Psoas muscle (tissue), 8 donors: ENCODE results near the gene FAP. TPM values are rescaled to one million over a fixed set of nuclear protein-coding genes. Genes with fewer than 3 reads are reported as not detected.

Source experiments
- ATAC-seq, 4 donors: fragments of 200-7000 bp; cut with Tn5 transposase; one replicate each; pipeline ENCODE4 v1.9.1; 2020; ENCODE audit warnings: moderate library complexity in 3 of 4, mild to moderate bottlenecking in 2 of 4
- DNase-seq, 2 donors: peaks; one replicate each; pipeline ENCODE4 v3.0.0-alpha.2; 2020
- H3K27ac ChIP-seq: fragments of 200-600 bp; one replicate; pipeline ENCODE4 v1.8.0; 2022
- H3K27me3 ChIP-seq, 3 donors: fragments of 200-600 bp in 1 of 3; one replicate each; pipeline versions ENCODE4 v1.6.1 to v1.8.0; 2013 to 2022; ENCODE audit warnings: low read length in 2 of 3, mild to moderate bottlenecking in 2 of 3, moderate library complexity in 1 of 3; ENCODE audit not compliant: insufficient read depth in 3 of 3
- H3K36me3 ChIP-seq, 2 donors: fragments of 200-600 bp in 1 of 2; one replicate each; pipeline versions ENCODE4 v1.6.1 to v1.8.0; 2013 to 2022; ENCODE audit warnings: low read depth in 1 of 2, mild to moderate bottlenecking in 1 of 2, moderate library complexity in 1 of 2; ENCODE audit not compliant: insufficient read depth in 1 of 2
- H3K4me1 ChIP-seq: fragments of 200-600 bp; one replicate; pipeline ENCODE4 v1.8.0; 2022
- H3K4me3 ChIP-seq: fragments of 200-600 bp; one replicate; pipeline ENCODE4 v1.8.0; 2022; ENCODE audit warnings: mild to moderate bottlenecking
- H3K9me3 ChIP-seq: fragments of 200-600 bp; one replicate; pipeline ENCODE4 v1.8.0; 2022
- WGBS, 3 donors: extraction: QIAGEN DNeasy Blood & Tissue Kit; methylation state at CpG; one replicate each; pipeline versions ENCODE4 v1.1.6 to v1.1.7; 2013; 5-methylcytosine and 5-hydroxymethylcytosine counted together
- intact Hi-C, 2 donors: fragments of 100-400 bp; cut with DNase I; formaldehyde crosslinking; loops; one replicate each; pipeline versions ENCODE4 v1.11.0 to v1.14.2; 2022
- polyA plus RNA-seq, 3 donors: library from polyadenylated mRNA; stranded (reverse); fragments of 200-250 nt; gene quantifications; one replicate each; pipeline ENCODE4 v1.2.3, GENCODE V29; 2013
- total RNA-seq, 4 donors: library from RNA; stranded (reverse); fragmentation: NEBNext Ultra II Directional in 2 of 4; extraction: Animal tissue kit (Norgen Biotek cat#: 25700) in 2 of 4; gene quantifications; one replicate each; pipeline versions ENCODE4 v1.2.1 to v1.2.4, GENCODE V29; 2021 to 2023
- TF ChIP-seq, protein P1 (sequence below): fragments of 200-600 bp; IDR thresholded peaks from one replicate; pipeline ENCODE4 v1.8.0; 2022; ENCODE audit warnings: antibody characterized with exemption
- donor health status: healthy with polysubstance abuse.
- donor health status: DM: no; HTN: no; CAD: no; lungs with moderate emphysema.
- donor health status: Bipolar disorder and iron deficiency.
- donor health status: healthy.
- donor health status: DM: yes; HTN: yes; CAD: no.
- donor health status: DM: no; HTN: no; CAD: no.
- donor health status: DM: no; HTN: no; CAD: no.
- donor health status: DM: yes; HTN: yes; CAD: no.

The FAP gene
- total and polyA plus RNA-seq, 7 donors: 0.96 to 7.5 (median 1.6) TPM

GRCh38 chr2:162277381-162277780 lies 34.1 kb upstream of the FAP start:
- intact Hi-C loops: no loop called here
- H3K9me3 ChIP-seq: no peaks in the 10 kb centered on the region
- no peaks in the 10 kb centered on the region for H3K4me1 ChIP-seq
- 88 to 90% (median 89%) methylated on average over 4 of the region's 4 CpGs for WGBS, 3 donors
- H3K4me3 ChIP-seq: no peak overlapping the region
- no peaks in the 10 kb centered on the region for H3K27me3 ChIP-seq
- ATAC-seq (no peak), DNase-seq (no peak)
- TF ChIP-seq, protein P1, sequence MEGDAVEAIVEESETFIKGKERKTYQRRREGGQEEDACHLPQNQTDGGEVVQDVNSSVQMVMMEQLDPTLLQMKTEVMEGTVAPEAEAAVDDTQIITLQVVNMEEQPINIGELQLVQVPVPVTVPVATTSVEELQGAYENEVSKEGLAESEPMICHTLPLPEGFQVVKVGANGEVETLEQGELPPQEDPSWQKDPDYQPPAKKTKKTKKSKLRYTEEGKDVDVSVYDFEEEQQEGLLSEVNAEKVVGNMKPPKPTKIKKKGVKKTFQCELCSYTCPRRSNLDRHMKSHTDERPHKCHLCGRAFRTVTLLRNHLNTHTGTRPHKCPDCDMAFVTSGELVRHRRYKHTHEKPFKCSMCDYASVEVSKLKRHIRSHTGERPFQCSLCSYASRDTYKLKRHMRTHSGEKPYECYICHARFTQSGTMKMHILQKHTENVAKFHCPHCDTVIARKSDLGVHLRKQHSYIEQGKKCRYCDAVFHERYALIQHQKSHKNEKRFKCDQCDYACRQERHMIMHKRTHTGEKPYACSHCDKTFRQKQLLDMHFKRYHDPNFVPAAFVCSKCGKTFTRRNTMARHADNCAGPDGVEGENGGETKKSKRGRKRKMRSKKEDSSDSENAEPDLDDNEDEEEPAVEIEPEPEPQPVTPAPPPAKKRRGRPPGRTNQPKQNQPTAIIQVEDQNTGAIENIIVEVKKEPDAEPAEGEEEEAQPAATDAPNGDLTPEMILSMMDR: no peak
- H3K36me3 ChIP-seq: peaks cover 0 to 13% of the 10 kb centered on the region in 2 donors
- no peak overlapping the region for H3K27ac ChIP-seq

DNA sequence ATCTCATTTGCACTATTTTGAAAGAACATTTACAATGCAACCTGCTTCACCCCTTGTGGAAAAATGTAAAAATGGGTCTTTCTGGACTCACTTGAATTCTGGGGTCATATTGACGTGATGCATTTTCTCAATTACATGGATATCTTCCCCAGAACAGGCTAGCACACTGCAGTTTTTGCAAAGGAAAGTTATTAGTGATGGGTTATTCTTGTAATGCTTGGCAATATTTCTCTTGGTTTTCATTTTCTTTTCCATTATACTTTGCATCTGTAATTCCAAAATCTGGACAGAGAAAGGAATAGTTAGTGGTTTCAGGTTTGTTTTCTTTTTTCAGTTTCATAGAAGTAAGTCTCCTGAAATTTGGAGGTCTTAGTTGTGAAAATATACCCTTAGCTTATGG lies 24.8 kb upstream of the FAP start:
- intact Hi-C loops: loop anchor here in 1 of 2 donors (1.0 kb wide), 1 partner anchor 23 kb away; no protein-coding TSS in a partner anchor
- Histone ChIP-seq H3K36me3 (peaks cover 0 to 10% of the 10 kb centered on the region in 2 donors), H3K4me3 (no peak overlapping the region), H3K9me3 (no peaks in the 10 kb centered on the region), H3K27ac (no peak overlapping the region), H3K4me1 (no peaks in the 10 kb centered on the region), H3K27me3 (no peaks in the 10 kb centered on the region)
- 60 to 86% (median 63%) methylated on average over 1 of the region's 1 CpG for WGBS, 3 donors
- no peak for DNase-seq
- TF ChIP-seq, protein P1: no peak
- ATAC-seq: no peak

DNA sequence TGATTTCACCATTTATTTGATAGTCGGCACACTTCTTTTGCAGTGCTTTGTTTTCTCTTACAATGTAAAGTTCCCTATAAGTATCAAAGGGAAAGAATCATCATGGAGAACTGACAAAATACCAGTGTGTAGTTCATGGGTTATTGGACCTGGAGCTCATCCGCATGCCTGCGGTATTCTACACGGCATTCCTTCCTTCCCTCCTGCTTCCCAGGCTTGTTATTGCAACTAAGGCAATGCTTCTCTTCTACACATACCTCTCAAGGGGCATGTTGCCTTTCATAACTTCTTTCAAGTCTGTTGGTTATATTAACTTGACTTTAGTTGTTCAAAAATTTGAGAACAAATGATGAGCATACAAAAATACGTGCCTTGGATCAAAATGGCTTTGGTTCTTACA lies 24.3 kb upstream of the FAP start:
- intact Hi-C loops: loop anchor here in 1 of 2 donors (1.0 kb wide), 1 partner anchor 22 kb away; no protein-coding TSS in a partner anchor
- H3K36me3 ChIP-seq: peaks cover 0 to 7% of the 10 kb centered on the region in 2 donors
- no peaks in the 10 kb centered on the region for H3K4me1 ChIP-seq
- 80 to 82% (median 82%) methylated on average over 5 of the region's 5 CpGs for WGBS, 3 donors
- H3K4me3 ChIP-seq: no peak overlapping the region
- no peaks in the 10 kb centered on the region for H3K27me3 ChIP-seq
- DNase-seq (no peak), ATAC-seq (no peak)
- TF ChIP-seq, protein P1: no peak
- no peak overlapping the region for H3K27ac ChIP-seq
- no peaks in the 10 kb centered on the region for H3K9me3 ChIP-seq

DNA sequence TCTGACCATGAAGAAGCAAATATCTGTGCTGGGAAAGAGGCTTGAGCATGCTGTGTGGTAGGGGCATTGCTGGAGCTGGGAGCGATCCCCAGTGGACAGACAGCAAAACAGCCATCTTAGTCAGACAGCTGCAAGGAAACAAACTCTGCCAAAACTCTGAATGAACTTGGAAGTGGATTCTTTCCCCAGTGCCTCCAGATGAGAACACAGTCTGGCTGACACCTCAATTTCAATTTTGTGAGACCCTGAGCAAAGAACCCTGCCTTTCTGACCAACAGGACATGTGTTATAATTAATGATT lies 23.2 kb upstream of the FAP start:
- peaks cover 0 to 7% of the 10 kb centered on the region in 2 donors for H3K36me3 ChIP-seq
- H3K27ac ChIP-seq: no peak overlapping the region
- no peaks in the 10 kb centered on the region for H3K9me3 ChIP-seq
- 26 to 38% (median 36%) methylated on average over 1 of the region's 1 CpG for WGBS, 3 donors
- no peak overlapping the region for H3K4me3 ChIP-seq
- H3K4me1 ChIP-seq: no peaks in the 10 kb centered on the region
- DNase-seq: peak in 1 of 2 donors; percentile 68
- TF ChIP-seq, protein P1: no peak
- intact Hi-C loops: no loop called here
- H3K27me3 ChIP-seq: no peaks in the 10 kb centered on the region
- ATAC-seq: peak in 1 of 4 donors; percentile 54

- no peaks in the 10 kb centered on the region for H3K9me3 ChIP-seq
- intact Hi-C loops: no loop called here
- H3K4me3 ChIP-seq: no peak overlapping the region
- no peak for ATAC-seq
- no peak for DNase-seq
- no peak overlapping the region for H3K27ac ChIP-seq
- H3K27me3 ChIP-seq: no peaks in the 10 kb centered on the region
- WGBS, 3 donors: 53 to 71% (median 61%) methylated on average over 7 of the region's 7 CpGs
- H3K36me3 ChIP-seq: peaks cover 0 to 7% of the 10 kb centered on the region in 2 donors
- no peaks in the 10 kb centered on the region for H3K4me1 ChIP-seq
- TF ChIP-seq, protein P1: no peak
These were observed 22.6 kb upstream of the FAP start for GRCh38 chr2:162265666-162266459.
